Activated CD8-positive, alpha-beta T cell treated with anti-CD3 and anti-CD28 coated beads for 36 hours (primary cell): Measurements from ENCODE around the gene FAM3C. TPM values are rescaled to one million over a fixed set of nuclear protein-coding genes. Genes with fewer than 3 reads are reported as not detected.

Experiments used
- ATAC-seq: fragments of 200-7000 bp; cut with Tn5 transposase; one replicate; pipeline ENCODE4 v1.10.0; 2021; ENCODE audit warnings: mild to moderate bottlenecking, moderate library complexity
- CTCF ChIA-PET: fragments of 350-600 bp; sonication (Branson Sonifier 250); formaldehyde crosslinking; loops from one replicate; lab custom pipeline; 2021; ENCODE audit warnings: antibody characterized with exemption; lab: Charles Lee
- POLR2A ChIA-PET: fragments of 350-600 bp; sonication (Branson Sonifier 250); formaldehyde crosslinking; loops from one replicate; lab custom pipeline; 2021; ENCODE audit warnings: antibody characterized with exemption; lab: Charles Lee
- DNase-seq: peaks from one replicate; pipeline ENCODE4 v3.0.0-alpha.2; 2020
- H3K27ac Mint-ChIP-seq: one replicate; pipeline ENCODE4 v1.8.0; 2021; ENCODE audit warnings: mild to moderate bottlenecking, mixed read lengths
- H3K27me3 Mint-ChIP-seq: one replicate; pipeline ENCODE4 v1.8.0; 2021; ENCODE audit warnings: mixed read lengths
- H3K36me3 Mint-ChIP-seq: one replicate; pipeline ENCODE4 v1.8.0; 2021; ENCODE audit warnings: low read depth, mixed read lengths
- H3K4me1 Mint-ChIP-seq: one replicate; pipeline ENCODE4 v1.8.0; 2021; ENCODE audit warnings: low read depth, mixed read lengths
- H3K4me3 Mint-ChIP-seq: one replicate; pipeline ENCODE4 v1.8.0; 2021; ENCODE audit warnings: mild to moderate bottlenecking, moderate library complexity, mixed read lengths
- H3K9me3 Mint-ChIP-seq: one replicate; pipeline ENCODE4 v1.8.0; 2021; ENCODE audit warnings: mixed read lengths
- CTCF ChIP-seq: fragments of 200-600 bp; IDR thresholded peaks from one replicate; pipeline ENCODE4 v1.8.0; 2022; ENCODE audit warnings: antibody characterized with exemption, mild to moderate bottlenecking
- intact Hi-C: fragments of 100-400 bp; cut with micrococcal nuclease; formaldehyde crosslinking; loops from one replicate; pipeline ENCODE4 v1.10.0; 2022
- total RNA-seq, 2 experiments: library from RNA; stranded (reverse); gene quantifications; one replicate each; pipeline ENCODE4 v1.2.3, GENCODE V29; 2021

Gene FAM3C
- total RNA-seq, 2 experiments from 2014 or later = 18.6 to 19.1 TPM

GRCh38 chr7:121404348-121404747 is 8.2 kb upstream of the FAM3C start:
- no peaks in the 10 kb centered on the region for H3K9me3 Mint-ChIP-seq
- H3K27ac Mint-ChIP-seq = no peak overlapping the region
- intact Hi-C loops = no loop called here
- DNase-seq (no peak), ATAC-seq (no peak)
- no peak for TF ChIP-seq CTCF
- no peak overlapping the region for H3K4me3 Mint-ChIP-seq
- H3K36me3 Mint-ChIP-seq = no peaks in the 10 kb centered on the region
- POLR2A ChIA-PET = no interaction called here
- peaks cover 2% of the 10 kb centered on the region for H3K27me3 Mint-ChIP-seq
- CTCF ChIA-PET = no interaction called here
- H3K4me1 Mint-ChIP-seq = peaks cover 13% of the 10 kb centered on the region

- intact Hi-C loops = no loop called here
- H3K27ac Mint-ChIP-seq = no peak overlapping the region
- no peak for TF ChIP-seq CTCF
- H3K9me3 Mint-ChIP-seq = no peaks in the 10 kb centered on the region
- H3K4me1 Mint-ChIP-seq = peaks cover 13% of the 10 kb centered on the region
- CTCF ChIA-PET = no interaction called here
- POLR2A ChIA-PET = no interaction called here
- H3K27me3 Mint-ChIP-seq = peaks cover 2% of the 10 kb centered on the region
- ATAC-seq (no peak), DNase-seq (no peak)
- no peaks in the 10 kb centered on the region for H3K36me3 Mint-ChIP-seq
- no peak overlapping the region for H3K4me3 Mint-ChIP-seq
These were observed 6.6 kb upstream of the FAM3C start for GRCh38 chr7:121402701-121403100.

GRCh38 chr7:121401896-121402295 is 5.8 kb upstream of the FAM3C start:
- no peak for ATAC-seq
- intact Hi-C loops = no loop called here
- no peak for TF ChIP-seq CTCF
- POLR2A ChIA-PET = no interaction called here
- H3K4me3 Mint-ChIP-seq = no peak overlapping the region
- peaks cover 2% of the 10 kb centered on the region for H3K27me3 Mint-ChIP-seq
- CTCF ChIA-PET = no interaction called here
- H3K36me3 Mint-ChIP-seq = no peaks in the 10 kb centered on the region
- DNase-seq = no peak
- no peak overlapping the region for H3K27ac Mint-ChIP-seq
- peaks cover 17% of the 10 kb centered on the region for H3K4me1 Mint-ChIP-seq
- no peaks in the 10 kb centered on the region for H3K9me3 Mint-ChIP-seq

GRCh38 chr7:121398246-121398645 is 2.1 kb upstream of the FAM3C start:
- Mint-ChIP-seq H3K27me3 (no peaks in the 10 kb centered on the region), H3K27ac (no peak overlapping the region), H3K36me3 (peaks cover 4% of the 10 kb centered on the region), H3K4me3 (no peak overlapping the region), H3K4me1 (peaks cover 28% of the 10 kb centered on the region), H3K9me3 (no peaks in the 10 kb centered on the region)
- no peak for TF ChIP-seq CTCF
- intact Hi-C loops = no loop called here
- DNase-seq (no peak), ATAC-seq (no peak)
- CTCF ChIA-PET = interaction anchor here (0.8 to 6.0 kb wide), 9 partner anchors 9 to 149 kb away, joined by 3 to 83 read pairs (median 4); no protein-coding TSS in a partner anchor
- POLR2A ChIA-PET = interaction anchor here (1.0 to 1.1 kb wide), 2 partner anchors 19 to 84 kb away, joined by 3 read pairs; no protein-coding TSS in a partner anchor

- intact Hi-C loops = no loop called here
- no peak for TF ChIP-seq CTCF
- Mint-ChIP-seq H3K27me3 (no peaks in the 10 kb centered on the region), H3K4me1 (peaks cover 26% of the 10 kb centered on the region), H3K36me3 (peaks cover 8% of the 10 kb centered on the region), H3K4me3 (no peak overlapping the region), H3K27ac (no peak overlapping the region), H3K9me3 (no peaks in the 10 kb centered on the region)
- ChIA-PET CTCF (interaction anchor here (0.8 to 6.0 kb wide), 10 partner anchors 8 to 150 kb away, joined by 3 to 83 read pairs (median 18); no protein-coding TSS in a partner anchor), POLR2A (interaction anchor here (1.0 to 1.1 kb wide), 2 partner anchors 19 to 85 kb away, joined by 3 read pairs; no protein-coding TSS in a partner anchor)
- ATAC-seq = no peak
- no peak for DNase-seq
These were observed 1.7 kb upstream of the FAM3C start for GRCh38 chr7:121397822-121398221.
